Fibroblast of lung (primary cell): ENCODE measurements around the gene RNF148. TPM values are rescaled to one million over a fixed set of nuclear protein-coding genes. Genes with fewer than 3 reads are reported as not detected.

Source experiments
- DNase-seq, 2 donors: peaks; one replicate each; pipeline versions ENCODE4 v3.0.0 to v3.0.0-alpha.2; 2010; ENCODE audit warnings: low read depth in 2 of 2
- H2AFZ ChIP-seq: 2 replicates; pipeline ENCODE4 v1.5.1; 2012; ENCODE audit warnings: low read length, control low read depth, inconsistent platforms
- H3K27ac ChIP-seq: 2 replicates; pipeline ENCODE4 v1.5.1; 2011; ENCODE audit warnings: low read length, control low read depth; ENCODE audit not compliant: insufficient read depth
- H3K27me3 ChIP-seq: 2 replicates; pipeline ENCODE4 v1.5.1; 2011; ENCODE audit warnings: mild to moderate bottlenecking, low read length; ENCODE audit not compliant: control insufficient read depth, insufficient read depth
- H3K36me3 ChIP-seq: 2 replicates; pipeline ENCODE4 v1.5.1; 2011; ENCODE audit warnings: low read length; ENCODE audit not compliant: control insufficient read depth, insufficient read depth
- H3K4me1 ChIP-seq: 2 replicates; pipeline ENCODE4 v1.5.1; 2011; ENCODE audit warnings: low read length; ENCODE audit not compliant: control insufficient read depth, insufficient read depth; ENCODE audit errors: extremely low read depth
- H3K4me2 ChIP-seq: 2 replicates; pipeline ENCODE4 v1.5.1; 2011; ENCODE audit warnings: low read length, control low read depth; ENCODE audit not compliant: insufficient read depth; ENCODE audit errors: extremely low read depth
- H3K4me3 ChIP-seq, 4 experiments: fragments of 200-600 bp in 1 of 4; sonication (generic) in 1 of 4; replicated peaks in 1 of 4; 2 replicates each; pipeline ENCODE4 v1.5.1; 2011 to 2016; ENCODE audit warnings: low read length in 4 of 4, low read depth in 3 of 4, mild to moderate bottlenecking in 3 of 4, control low read depth in 2 of 4, inconsistent platforms in 1 of 4, mixed read lengths in 1 of 4; ENCODE audit not compliant: insufficient read depth in 1 of 4; ENCODE audit errors: control extremely low read depth in 1 of 4
- H3K79me2 ChIP-seq: 2 replicates; pipeline ENCODE4 v1.5.1; 2012; ENCODE audit warnings: mild to moderate bottlenecking, low read length, inconsistent platforms; ENCODE audit not compliant: control insufficient read depth, insufficient read depth
- H3K9ac ChIP-seq: 2 replicates; pipeline ENCODE4 v1.5.1; 2011; ENCODE audit warnings: mild to moderate bottlenecking, low read length, control low read depth; ENCODE audit not compliant: insufficient read depth
- H3K9me3 ChIP-seq: 2 replicates; pipeline ENCODE4 v1.5.1; 2012; ENCODE audit warnings: low read depth, low read length; ENCODE audit not compliant: control insufficient read depth, insufficient read depth
- H4K20me1 ChIP-seq: 2 replicates; pipeline ENCODE4 v1.5.1; 2011; ENCODE audit warnings: low read length; ENCODE audit not compliant: control insufficient read depth, insufficient read depth; ENCODE audit errors: extremely low read depth
- EZH2 ChIP-seq: IDR thresholded peaks from 2 replicates; pipeline ENCODE4 v1.5.1; 2012; ENCODE audit warnings: low read length, control low read depth, mild to moderate bottlenecking; ENCODE audit errors: missing control alignments
- polyA minus RNA-seq: library from RNA; depleted of rRNA, polyadenylated mRNA; stranded (reverse); fragments of >200 nt; gene quantifications from 2 replicates; pipeline ENCODE4 v1.2.3, GENCODE V29; 2011; ENCODE audit warnings: low replicate concordance
- polyA plus RNA-seq, 2 donors: library from polyadenylated mRNA; depleted of rRNA in 1 of 2; stranded (reverse) in 1 of 2; unstranded in 1 of 2; fragments of >200 nt; gene quantifications; 2 replicates each; pipeline ENCODE4 v1.2.1, GENCODE V29; 2011 to 2012; ENCODE audit warnings: missing spikeins in 1 of 2
- total RNA-seq: library from RNA; depleted of rRNA; stranded (reverse); fragments of >200 nt; gene quantifications from 2 replicates; pipeline ENCODE4 v1.2.1, GENCODE V29; 2014
- TF ChIP-seq, protein P1 (sequence below), 2 donors: IDR thresholded peaks in 1 of 2; conservative IDR thresholded peaks in 1 of 2; 1 replicate in 1 of 2; 2 replicates in 1 of 2; pipeline ENCODE4 v1.5.1; 2011 to 2012; ENCODE audit warnings: low read length in 2 of 2, control low read depth in 1 of 2, inconsistent platforms in 1 of 2, low read depth in 1 of 2, mild to moderate bottlenecking in 1 of 2

RNF148 gene, protein sequence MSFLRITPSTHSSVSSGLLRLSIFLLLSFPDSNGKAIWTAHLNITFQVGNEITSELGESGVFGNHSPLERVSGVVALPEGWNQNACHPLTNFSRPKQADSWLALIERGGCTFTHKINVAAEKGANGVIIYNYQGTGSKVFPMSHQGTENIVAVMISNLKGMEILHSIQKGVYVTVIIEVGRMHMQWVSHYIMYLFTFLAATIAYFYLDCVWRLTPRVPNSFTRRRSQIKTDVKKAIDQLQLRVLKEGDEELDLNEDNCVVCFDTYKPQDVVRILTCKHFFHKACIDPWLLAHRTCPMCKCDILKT
- 0.26 and 0.83 TPM in 2 replicates for total RNA-seq
- polyA plus RNA-seq: 0.09 and 0.18 TPM in 2 replicates
- polyA plus RNA-seq (2012): 0.09 and 0.22 TPM in 2 replicates
- not detected in 2 replicates for polyA minus RNA-seq

DNA sequence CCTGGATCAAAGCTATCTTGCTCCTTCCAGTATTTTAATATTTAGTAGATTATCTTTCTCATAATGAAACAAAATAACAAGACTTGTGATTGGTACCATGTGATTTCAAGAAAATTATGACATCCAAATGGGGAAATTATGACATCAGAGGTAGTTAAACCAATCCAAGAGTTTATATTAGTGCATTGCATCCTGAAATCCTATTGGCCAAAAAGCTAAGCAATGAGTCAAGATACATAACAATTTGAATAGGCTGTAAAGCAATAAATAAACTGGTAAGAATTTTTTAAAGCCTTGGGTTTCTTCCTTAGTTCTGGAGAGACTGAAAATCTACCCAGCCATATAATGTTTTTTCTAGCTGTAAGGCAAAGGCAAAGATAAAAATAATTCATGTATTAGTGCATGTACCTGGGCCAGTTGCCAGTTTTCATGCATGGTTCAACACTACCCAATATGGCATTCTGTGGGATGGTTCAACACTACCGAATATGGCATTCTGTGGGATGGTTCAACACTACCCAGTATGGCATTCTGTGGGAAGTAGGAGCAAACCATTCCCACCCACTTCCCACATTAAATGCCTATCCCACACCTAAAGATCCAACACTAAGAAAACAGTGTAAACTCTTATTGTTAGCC, at the start of gene RNF148:
Gene RNF148, minus strand, starts transcription at position 51 of the 639 bp plus-strand sequence. CDS start 172 bp downstream, outside the sequence.
- Histone ChIP-seq H4K20me1 (no peaks in the 10 kb centered on the region), H3K9ac (no peak within 1 kb of the TSS), H2AFZ (no peak within 1 kb of the TSS), H3K9me3 (no peaks in the 10 kb centered on the region), H3K79me2 (no peaks in the 10 kb centered on the region), H3K4me2 (no peak within 1 kb of the TSS), H3K36me3 (no peaks in the 10 kb centered on the region), H3K27me3 (no peaks in the 10 kb centered on the region), H3K27ac (no peak within 1 kb of the TSS), H3K4me1 (no peaks in the 10 kb centered on the region), H3K4me3 (no peak within 1 kb of the TSS)
- DNase-seq: peak in 1 of 2 donors; percentile 6
- TF ChIP-seq, protein P1, sequence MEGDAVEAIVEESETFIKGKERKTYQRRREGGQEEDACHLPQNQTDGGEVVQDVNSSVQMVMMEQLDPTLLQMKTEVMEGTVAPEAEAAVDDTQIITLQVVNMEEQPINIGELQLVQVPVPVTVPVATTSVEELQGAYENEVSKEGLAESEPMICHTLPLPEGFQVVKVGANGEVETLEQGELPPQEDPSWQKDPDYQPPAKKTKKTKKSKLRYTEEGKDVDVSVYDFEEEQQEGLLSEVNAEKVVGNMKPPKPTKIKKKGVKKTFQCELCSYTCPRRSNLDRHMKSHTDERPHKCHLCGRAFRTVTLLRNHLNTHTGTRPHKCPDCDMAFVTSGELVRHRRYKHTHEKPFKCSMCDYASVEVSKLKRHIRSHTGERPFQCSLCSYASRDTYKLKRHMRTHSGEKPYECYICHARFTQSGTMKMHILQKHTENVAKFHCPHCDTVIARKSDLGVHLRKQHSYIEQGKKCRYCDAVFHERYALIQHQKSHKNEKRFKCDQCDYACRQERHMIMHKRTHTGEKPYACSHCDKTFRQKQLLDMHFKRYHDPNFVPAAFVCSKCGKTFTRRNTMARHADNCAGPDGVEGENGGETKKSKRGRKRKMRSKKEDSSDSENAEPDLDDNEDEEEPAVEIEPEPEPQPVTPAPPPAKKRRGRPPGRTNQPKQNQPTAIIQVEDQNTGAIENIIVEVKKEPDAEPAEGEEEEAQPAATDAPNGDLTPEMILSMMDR (conservative IDR thresholded peaks at IDR 0.05 in 1 of 2, IDR thresholded peaks at IDR 0.05 in 1 of 2; ENCODE audit: low read depth in 1 of 2, low read length in 2 of 2): no peak
- no peak for TF ChIP-seq EZH2

DNA sequence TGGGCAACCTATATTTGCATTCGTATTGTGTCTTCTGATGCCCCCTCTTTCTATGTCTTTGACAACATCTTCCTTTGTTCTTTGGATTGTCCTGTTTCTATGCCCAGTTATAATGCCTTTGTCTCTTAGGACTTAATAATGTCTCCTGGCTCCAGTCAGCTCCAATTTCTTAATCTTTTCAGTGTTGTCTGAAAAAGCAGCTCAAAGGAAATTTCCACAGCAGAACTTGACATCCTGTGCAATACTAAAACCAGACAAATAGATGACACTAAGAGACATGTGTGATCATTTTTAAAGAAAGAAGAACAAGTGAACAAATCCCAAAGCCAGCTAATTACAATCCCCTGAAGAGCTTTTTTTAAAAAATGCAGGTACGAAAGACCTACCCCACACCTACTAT, 47.7 kb upstream of the RNF148 start:
- no peaks in the 10 kb centered on the region for H3K36me3 ChIP-seq
- no peak overlapping the region for H3K27ac ChIP-seq
- H4K20me1 ChIP-seq: no peaks in the 10 kb centered on the region
- no peak overlapping the region for H3K4me3 ChIP-seq
- TF ChIP-seq, protein P1 (conservative IDR thresholded peaks at IDR 0.05 in 1 of 2, IDR thresholded peaks at IDR 0.05 in 1 of 2; ENCODE audit: low read depth in 1 of 2, low read length in 2 of 2): no peak
- no peak for TF ChIP-seq EZH2
- no peaks in the 10 kb centered on the region for H3K79me2 ChIP-seq
- DNase-seq: no peak
- no peak overlapping the region for H3K9ac ChIP-seq
- H2AFZ ChIP-seq: no peak overlapping the region
- H3K9me3 ChIP-seq: no peaks in the 10 kb centered on the region
- no peaks in the 10 kb centered on the region for H3K4me1 ChIP-seq
- no peaks in the 10 kb centered on the region for H3K27me3 ChIP-seq
- H3K4me2 ChIP-seq: no peak overlapping the region

DNA sequence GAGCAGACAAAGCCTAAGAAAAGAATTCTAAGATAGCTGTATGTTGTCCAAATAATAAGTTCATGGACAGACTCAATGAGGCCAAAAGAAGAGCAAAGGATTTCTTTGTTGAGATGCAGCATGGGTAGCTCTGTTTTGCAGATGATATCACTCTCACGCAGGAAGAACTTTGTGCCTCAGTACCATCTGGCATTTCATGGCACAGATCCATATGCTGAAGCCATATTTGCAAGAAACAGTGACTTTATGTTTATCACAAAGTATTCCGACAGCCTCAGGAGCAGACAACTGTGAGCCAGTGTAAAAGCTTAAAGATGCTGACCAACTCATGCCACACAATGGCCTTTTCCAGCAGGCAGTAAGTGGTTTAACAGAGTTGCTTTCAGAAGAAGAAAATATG, 45.5 kb upstream of the RNF148 start:
- no peak overlapping the region for H3K4me3 ChIP-seq
- H3K4me2 ChIP-seq: no peak overlapping the region
- no peaks in the 10 kb centered on the region for H3K36me3 ChIP-seq
- no peaks in the 10 kb centered on the region for H4K20me1 ChIP-seq
- H3K4me1 ChIP-seq: no peaks in the 10 kb centered on the region
- no peaks in the 10 kb centered on the region for H3K27me3 ChIP-seq
- DNase-seq: no peak
- H3K9me3 ChIP-seq: no peaks in the 10 kb centered on the region
- no peaks in the 10 kb centered on the region for H3K79me2 ChIP-seq
- H3K9ac ChIP-seq: no peak overlapping the region
- TF ChIP-seq, protein P1 (conservative IDR thresholded peaks at IDR 0.05 in 1 of 2, IDR thresholded peaks at IDR 0.05 in 1 of 2; ENCODE audit: low read depth in 1 of 2, low read length in 2 of 2): no peak
- no peak overlapping the region for H2AFZ ChIP-seq
- no peak overlapping the region for H3K27ac ChIP-seq
